SK-N-MC (cell line): ENCODE measurements around the gene AAR2.

Experiments
- DNase-seq: peaks from one replicate; pipeline ENCODE4 v3.0.0-alpha.2; 2011; ENCODE audit warnings: low read depth, low spot score
- H3K27ac ChIP-seq: fragments of 200-600 bp; sonication (generic); 2 replicates; pipeline ENCODE4 v1.5.1; 2016; ENCODE audit warnings: mixed run types
- H3K36me3 ChIP-seq: fragments of 200-600 bp; sonication (generic); 2 replicates; pipeline ENCODE4 v1.6.1; 2017; ENCODE audit warnings: antibody characterized with exemption, low read length, mixed read lengths; ENCODE audit not compliant: insufficient read depth
- H3K4me3 ChIP-seq: fragments of 200-600 bp; sonication (generic); 2 replicates; pipeline ENCODE4 v1.5.1; 2016
- H3K9ac ChIP-seq: fragments of 200-600 bp; sonication (generic); 2 replicates; pipeline ENCODE4 v1.8.0; 2017; ENCODE audit warnings: mixed run types, mixed read lengths; ENCODE audit not compliant: insufficient read length
- H3K9me3 ChIP-seq: fragments of 200-600 bp; sonication (generic); 2 replicates; pipeline ENCODE4 v1.6.1; 2017; ENCODE audit warnings: low read depth, mild to moderate bottlenecking, antibody characterized with exemption, low read length, moderate library complexity, mixed read lengths
- EZH2 ChIP-seq: fragments of 200-600 bp; sonication (generic); IDR thresholded peaks from one replicate; pipeline ENCODE4 v1.6.1; 2017; ENCODE audit warnings: antibody characterized with exemption
- FOXP2 ChIP-seq: optimal IDR thresholded peaks from 2 replicates; pipeline ENCODE3; 2011; ENCODE audit warnings: mild to moderate bottlenecking, moderate library complexity; ENCODE audit not compliant: insufficient read depth; ENCODE audit errors: extremely low read length, control extremely low read depth
- POLR2AphosphoS5 ChIP-seq: IDR thresholded peaks from 2 replicates; pipeline ENCODE4 v1.6.1; 2012; ENCODE audit warnings: mild to moderate bottlenecking, low read depth, low read length, borderline replicate concordance

AAR2 gene

GRCh38 chr20:36246401-36246800 lies 10.1 kb downstream of the AAR2 start:
- TF ChIP-seq EZH2 = no peak
- TF ChIP-seq FOXP2 = no peak
- no peak for TF ChIP-seq POLR2AphosphoS5
- no peak overlapping the region for H3K27ac ChIP-seq
- no peak overlapping the region for H3K4me3 ChIP-seq
- H3K9me3 ChIP-seq = no peaks in the 10 kb centered on the region
- DNase-seq = no peak
- H3K9ac ChIP-seq = no peak overlapping the region
- H3K36me3 ChIP-seq = peaks cover 76% of the 10 kb centered on the region

GRCh38 chr20:36248836-36249235 lies 12.6 kb downstream of the AAR2 start:
- Histone ChIP-seq H3K9ac (no peak overlapping the region), H3K36me3 (peaks cover 83% of the 10 kb centered on the region), H3K27ac (no peak overlapping the region), H3K4me3 (no peak overlapping the region), H3K9me3 (no peaks in the 10 kb centered on the region)
- no peak for TF ChIP-seq EZH2
- no peak for TF ChIP-seq POLR2AphosphoS5
- no peak for TF ChIP-seq FOXP2
- DNase-seq = no peak

DNA sequence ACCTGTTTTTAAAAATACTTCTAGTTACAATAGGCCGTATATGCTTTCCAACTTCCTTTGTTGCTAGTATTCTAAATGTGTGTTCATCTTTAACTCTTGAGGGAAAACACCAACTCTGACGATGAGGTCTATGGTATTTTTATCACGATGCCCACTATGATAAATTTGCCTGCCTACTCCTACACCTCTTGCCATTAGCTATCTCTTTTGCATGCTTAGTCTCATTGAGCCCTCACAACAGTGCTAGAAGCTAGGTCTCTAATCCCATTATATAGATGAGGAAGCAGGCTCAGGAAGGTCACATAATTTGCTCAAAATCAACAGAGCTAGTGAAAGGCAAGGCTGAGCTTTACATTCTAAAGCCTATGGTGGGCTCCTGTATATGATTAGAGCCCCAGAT lies 13.2 kb downstream of the AAR2 start:
- H3K9ac ChIP-seq = no peak overlapping the region
- no peak for TF ChIP-seq POLR2AphosphoS5
- TF ChIP-seq FOXP2 = no peak
- TF ChIP-seq EZH2 = no peak
- no peak overlapping the region for H3K4me3 ChIP-seq
- DNase-seq = no peak
- H3K27ac ChIP-seq = no peak overlapping the region
- no peaks in the 10 kb centered on the region for H3K9me3 ChIP-seq
- peaks cover 82% of the 10 kb centered on the region for H3K36me3 ChIP-seq

DNA sequence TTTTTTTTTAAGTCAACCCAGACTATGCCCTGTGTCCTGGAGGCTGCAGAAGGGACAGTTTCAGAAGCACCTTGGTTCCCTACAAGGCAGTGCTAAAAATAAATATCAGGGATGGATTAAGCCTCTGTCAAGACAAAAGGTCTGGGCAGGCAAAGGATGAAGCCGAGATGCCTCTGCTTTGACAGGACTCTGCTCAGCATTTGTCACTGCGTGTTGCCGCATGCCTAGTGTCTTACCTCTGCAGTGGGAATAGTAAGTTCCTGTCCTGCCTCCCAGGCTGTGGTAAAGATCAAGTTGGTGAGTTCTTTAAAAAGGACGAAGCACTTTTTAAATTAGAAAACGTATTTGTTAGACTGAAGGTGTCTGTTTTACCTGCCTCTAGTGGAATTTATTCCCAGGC lies 15.1 kb downstream of the AAR2 start:
- Histone ChIP-seq H3K27ac (no peak overlapping the region), H3K4me3 (no peak overlapping the region), H3K9ac (no peak overlapping the region), H3K36me3 (peaks cover 76% of the 10 kb centered on the region), H3K9me3 (no peaks in the 10 kb centered on the region)
- no peak for DNase-seq
- no peak for TF ChIP-seq EZH2
- no peak for TF ChIP-seq FOXP2
- no peak for TF ChIP-seq POLR2AphosphoS5

GRCh38 chr20:36252511-36252910 lies 16.2 kb downstream of the AAR2 start:
- Histone ChIP-seq H3K27ac (no peak overlapping the region), H3K9me3 (no peaks in the 10 kb centered on the region), H3K36me3 (peaks cover 73% of the 10 kb centered on the region), H3K9ac (no peak overlapping the region), H3K4me3 (no peak overlapping the region)
- TF ChIP-seq POLR2AphosphoS5 = no peak
- no peak for TF ChIP-seq FOXP2
- TF ChIP-seq EZH2 = no peak
- no peak for DNase-seq

- Histone ChIP-seq H3K27ac (no peak overlapping the region), H3K36me3 (peaks cover 69% of the 10 kb centered on the region), H3K9me3 (no peaks in the 10 kb centered on the region), H3K4me3 (no peak overlapping the region), H3K9ac (no peak overlapping the region)
- DNase-seq = no peak
- TF ChIP-seq POLR2AphosphoS5 = no peak
- no peak for TF ChIP-seq EZH2
- TF ChIP-seq FOXP2 = no peak
These were observed 16.8 kb downstream of the AAR2 start for GRCh38 chr20:36253036-36253435.

- Histone ChIP-seq H3K9me3 (no peaks in the 10 kb centered on the region), H3K27ac (no peak overlapping the region), H3K36me3 (peaks cover 59% of the 10 kb centered on the region), H3K9ac (no peak overlapping the region), H3K4me3 (no peak overlapping the region)
- DNase-seq = no peak
- TF ChIP-seq POLR2AphosphoS5 = no peak
- no peak for TF ChIP-seq FOXP2
- TF ChIP-seq EZH2 = no peak
These were observed 17.8 kb downstream of the AAR2 start for GRCh38 chr20:36254076-36254475.

DNA sequence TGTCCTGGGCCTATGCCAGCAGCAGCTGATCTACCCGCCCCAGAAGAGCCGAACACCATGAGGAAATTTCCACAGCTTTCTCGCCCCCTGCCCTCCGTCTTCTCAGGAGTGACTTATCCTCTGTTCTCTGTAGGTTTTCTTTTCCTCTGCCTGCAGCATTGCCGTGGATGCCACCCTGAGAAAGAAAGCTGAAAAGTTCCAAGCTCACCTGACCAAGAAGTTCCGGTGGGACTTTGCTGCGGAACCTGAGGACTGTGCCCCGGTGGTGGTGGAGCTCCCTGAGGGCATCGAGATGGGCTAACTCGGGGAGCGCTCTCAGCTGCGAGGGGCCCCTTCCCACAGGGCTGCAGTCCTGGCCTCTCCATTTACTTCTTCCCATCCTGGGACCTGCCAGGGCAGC lies 19.2 kb downstream of the AAR2 start:
- Histone ChIP-seq H3K9ac (no peak overlapping the region), H3K36me3 (peaks cover 45% of the 10 kb centered on the region), H3K9me3 (no peaks in the 10 kb centered on the region), H3K27ac (no peak overlapping the region), H3K4me3 (no peak overlapping the region)
- no peak for DNase-seq
- TF ChIP-seq EZH2 (no peak), FOXP2 (no peak), POLR2AphosphoS5 (no peak)

DNA sequence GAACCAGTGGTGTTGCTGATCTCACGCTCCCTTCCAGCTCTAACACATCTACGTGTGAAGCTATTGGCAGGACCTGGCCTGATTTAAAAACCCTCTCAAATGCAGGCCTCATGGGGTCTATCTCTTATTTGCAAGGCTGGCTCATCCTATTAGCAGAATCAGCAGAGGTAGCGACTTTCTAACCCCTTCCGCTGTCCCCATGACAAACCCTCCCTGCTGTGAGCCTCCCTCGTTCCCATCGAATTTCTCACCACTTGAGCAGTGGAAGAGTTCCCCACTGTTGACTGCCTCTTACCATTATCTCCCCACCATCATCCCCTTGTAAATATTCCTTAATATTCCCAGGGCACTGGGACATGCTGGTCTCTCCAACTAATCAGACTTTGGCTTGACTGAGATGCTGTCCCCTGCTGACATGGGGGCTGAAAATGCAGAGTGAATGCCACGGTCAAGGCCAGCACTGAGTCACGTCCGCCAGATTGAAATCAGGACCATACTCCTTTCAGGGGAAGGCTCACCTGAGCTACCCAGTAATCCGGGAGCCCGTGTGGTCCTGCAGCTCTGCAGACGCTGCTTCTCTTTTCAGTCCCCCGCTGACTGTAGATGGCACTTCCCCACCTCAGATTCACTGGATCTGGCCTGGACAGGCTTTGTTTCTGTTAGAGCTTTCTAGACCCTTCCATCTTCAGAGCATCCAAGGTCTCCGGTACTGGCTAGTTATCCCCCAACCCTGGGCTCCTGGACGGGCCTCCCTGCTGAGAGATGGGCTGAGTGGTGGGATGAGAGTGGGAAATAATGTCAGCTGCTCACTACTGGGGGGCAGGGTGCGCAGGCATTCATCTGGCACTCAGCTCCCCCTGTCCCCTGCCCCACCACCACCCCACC lies 23.1 kb downstream of the AAR2 start:
- no peaks in the 10 kb centered on the region for H3K9me3 ChIP-seq
- H3K27ac ChIP-seq = no peak overlapping the region
- H3K36me3 ChIP-seq = peaks cover 21% of the 10 kb centered on the region; the same call in 1 of the 2 replicates
- H3K9ac ChIP-seq = no peak overlapping the region
- TF ChIP-seq FOXP2 (no peak), EZH2 (no peak), POLR2AphosphoS5 (no peak)
- H3K4me3 ChIP-seq = no peak overlapping the region
- no peak for DNase-seq
